PC-3 (cell line): ENCODE data around the gene DNAH2.

Source experiments
- EZH2 ChIP-seq: fragments of 300-600 bp; sonication (generic); IDR thresholded peaks from one replicate; pipeline ENCODE4 v1.6.1; 2017; ENCODE audit warnings: antibody characterized with exemption, mild to moderate bottlenecking, low read length; ENCODE audit not compliant: unreplicated experiment
- EZH2phosphoT487 ChIP-seq: fragments of 300-600 bp; sonication (generic); IDR thresholded peaks from 2 replicates; pipeline ENCODE4 v1.6.1; 2018; ENCODE audit warnings: mild to moderate bottlenecking, antibody characterized with exemption, low read length, borderline replicate concordance
- TF ChIP-seq, protein P1 (sequence below): fragments of 300-600 bp; sonication (generic); conservative IDR thresholded peaks from 2 replicates; pipeline ENCODE4 v1.5.1; 2017; ENCODE audit warnings: antibody characterized with exemption, low read depth, mild to moderate bottlenecking, low read length

DNA sequence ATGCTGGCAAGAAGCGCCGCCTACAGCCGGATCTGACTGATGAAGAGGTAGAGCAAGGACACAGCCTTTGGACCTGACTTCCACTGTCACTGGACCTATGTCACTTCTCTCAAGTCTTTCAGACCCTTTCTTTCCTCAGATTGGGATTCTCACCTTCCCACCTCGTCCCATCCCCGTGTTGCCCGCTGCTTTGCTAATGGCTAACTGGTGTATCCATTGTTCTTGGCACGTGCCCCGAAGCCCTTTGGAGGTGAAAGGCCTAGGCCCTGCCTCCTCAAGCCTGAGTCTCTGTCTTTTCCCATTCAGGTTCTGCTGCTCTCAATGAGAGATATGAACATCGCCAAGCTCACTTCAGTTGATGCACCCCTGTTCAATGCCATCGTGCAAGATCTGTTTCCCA, 63.2 kb downstream of the DNAH2 start:
- TF ChIP-seq, protein P1, sequence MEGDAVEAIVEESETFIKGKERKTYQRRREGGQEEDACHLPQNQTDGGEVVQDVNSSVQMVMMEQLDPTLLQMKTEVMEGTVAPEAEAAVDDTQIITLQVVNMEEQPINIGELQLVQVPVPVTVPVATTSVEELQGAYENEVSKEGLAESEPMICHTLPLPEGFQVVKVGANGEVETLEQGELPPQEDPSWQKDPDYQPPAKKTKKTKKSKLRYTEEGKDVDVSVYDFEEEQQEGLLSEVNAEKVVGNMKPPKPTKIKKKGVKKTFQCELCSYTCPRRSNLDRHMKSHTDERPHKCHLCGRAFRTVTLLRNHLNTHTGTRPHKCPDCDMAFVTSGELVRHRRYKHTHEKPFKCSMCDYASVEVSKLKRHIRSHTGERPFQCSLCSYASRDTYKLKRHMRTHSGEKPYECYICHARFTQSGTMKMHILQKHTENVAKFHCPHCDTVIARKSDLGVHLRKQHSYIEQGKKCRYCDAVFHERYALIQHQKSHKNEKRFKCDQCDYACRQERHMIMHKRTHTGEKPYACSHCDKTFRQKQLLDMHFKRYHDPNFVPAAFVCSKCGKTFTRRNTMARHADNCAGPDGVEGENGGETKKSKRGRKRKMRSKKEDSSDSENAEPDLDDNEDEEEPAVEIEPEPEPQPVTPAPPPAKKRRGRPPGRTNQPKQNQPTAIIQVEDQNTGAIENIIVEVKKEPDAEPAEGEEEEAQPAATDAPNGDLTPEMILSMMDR = no peak
- TF ChIP-seq EZH2 (no peak), EZH2phosphoT487 (no peak)
